Endothelial cell of umbilical vein (primary cell): Measurements from ENCODE around the gene PRSS57. TPM values are rescaled to one million over a fixed set of nuclear protein-coding genes. Genes with fewer than 3 reads are reported as not detected.

Experiments used
- BruUV-seq: library from RNA; stranded (reverse); fragments of 400-500 nt; replicated peaks from 2 replicates; lab custom pipeline; 2021; lab: Mats Ljungman, UMichigan
- CTCF ChIA-PET: fragments of 300-600, 350-600 bp; sonication (Branson Sonifier 250); formaldehyde crosslinking; loops from one replicate; lab custom pipeline; 2021; ENCODE audit warnings: antibody characterized with exemption, inconsistent platforms; lab: Charles Lee
- POLR2A ChIA-PET: fragments of 300-600, 350-600 bp; sonication (Branson Sonifier 250); formaldehyde crosslinking; loops from one replicate; lab custom pipeline; 2021; ENCODE audit warnings: antibody characterized with exemption, inconsistent platforms; lab: Charles Lee
- DNase-seq: peaks from one replicate; pipeline ENCODE4 v3.0.0-alpha.2; 2011; ENCODE audit warnings: low read depth, low spot score
- FAIRE-seq: peaks from 2 replicates; lab custom pipeline; 2011; peaks lifted over from hg19 to GRCh38; lab: Jason Lieb, UNC
- H2AFZ ChIP-seq: 2 replicates; pipeline ENCODE4 v1.6.0; 2012; ENCODE audit warnings: low read depth, low read length, control low read depth, inconsistent platforms
- H3K27ac ChIP-seq: 2 replicates; pipeline ENCODE4 v1.5.1; 2011; ENCODE audit warnings: low read depth, mild to moderate bottlenecking, control low read depth, low read length, moderate library complexity; ENCODE audit not compliant: insufficient read depth
- H3K27me3 ChIP-seq, 2 experiments: 2 replicates each; pipeline versions ENCODE4 v1.6.0 to v1.6.1; 2011; ENCODE audit warnings: low read length in 2 of 2, mixed read lengths in 1 of 2; ENCODE audit not compliant: control insufficient read depth in 2 of 2, insufficient read depth in 2 of 2
- H3K36me3 ChIP-seq, 2 experiments: 2 replicates in 1 of 2; 3 replicates in 1 of 2; pipeline ENCODE4 v1.5.1; 2011; ENCODE audit warnings: low read length in 2 of 2, mild to moderate bottlenecking in 1 of 2, moderate library complexity in 1 of 2; ENCODE audit not compliant: control insufficient read depth in 2 of 2, insufficient read depth in 2 of 2; ENCODE audit errors: extremely low read depth in 1 of 2
- H3K4me1 ChIP-seq: 3 replicates; pipeline ENCODE4 v1.5.1; 2011; ENCODE audit warnings: mild to moderate bottlenecking, low read length; ENCODE audit not compliant: control insufficient read depth, insufficient read depth; ENCODE audit errors: extremely low read depth
- H3K4me2 ChIP-seq: 2 replicates; pipeline ENCODE4 v1.6.1; 2011; ENCODE audit warnings: low read length, control low read depth, mixed read lengths; ENCODE audit not compliant: insufficient read depth
- H3K4me3 ChIP-seq, 3 experiments: fragments of 200-600 bp in 1 of 3; sonication (generic), shearing (Covaris generic) in 1 of 3; replicated peaks in 1 of 3; 2 replicates each; pipeline ENCODE4 v1.5.1; 2011 to 2016; ENCODE audit warnings: control low read depth in 3 of 3, low read length in 3 of 3, mild to moderate bottlenecking in 2 of 3, inconsistent platforms in 1 of 3, low read depth in 1 of 3, moderate library complexity in 1 of 3; ENCODE audit not compliant: insufficient read depth in 1 of 3
- H3K79me2 ChIP-seq: 2 replicates; pipeline ENCODE4 v1.6.0; 2012; ENCODE audit warnings: low read length, inconsistent platforms; ENCODE audit not compliant: control insufficient read depth, insufficient read depth
- H3K9ac ChIP-seq: replicated peaks from 2 replicates; pipeline ENCODE3; 2011; ENCODE audit warnings: low read length, control low read depth; ENCODE audit not compliant: insufficient read depth; ENCODE audit errors: extremely low read depth
- H3K9me1 ChIP-seq: replicated peaks from 3 replicates; pipeline ENCODE4 v1.6.0; 2011; ENCODE audit warnings: mild to moderate bottlenecking, low read length; ENCODE audit not compliant: control insufficient read depth, insufficient read depth; ENCODE audit errors: extremely low read depth
- H3K9me3 ChIP-seq: replicated peaks from 2 replicates; pipeline ENCODE4 v1.5.1; 2012; ENCODE audit warnings: low read length, inconsistent platforms; ENCODE audit not compliant: control insufficient read depth, insufficient read depth
- H4K20me1 ChIP-seq: replicated peaks from 2 replicates; pipeline ENCODE3; 2011; ENCODE audit warnings: mild to moderate bottlenecking, low read length; ENCODE audit not compliant: control insufficient read depth, insufficient read depth; ENCODE audit errors: extremely low read depth
- EZH2 ChIP-seq: IDR thresholded peaks from 2 replicates; pipeline ENCODE4 v1.6.1; 2012; ENCODE audit warnings: borderline replicate concordance, low read depth, mild to moderate bottlenecking, moderate library complexity, low read length, inconsistent platforms; ENCODE audit not compliant: severe bottlenecking
- FOS ChIP-seq: IDR thresholded peaks from 2 replicates; pipeline ENCODE4 v1.6.1; 2011; ENCODE audit warnings: mild to moderate bottlenecking, low read length, moderate library complexity, borderline replicate concordance; ENCODE audit not compliant: insufficient read depth
- GATA2 ChIP-seq: IDR thresholded peaks from 2 replicates; pipeline ENCODE4 v1.7.0; 2011; ENCODE audit warnings: low read depth, mild to moderate bottlenecking, moderate library complexity, mixed read lengths, low read length; ENCODE audit not compliant: insufficient read length, insufficient read depth
- JUN ChIP-seq: IDR thresholded peaks from 2 replicates; pipeline ENCODE4 v1.6.1; 2011; ENCODE audit warnings: borderline replicate concordance, low read depth; ENCODE audit not compliant: insufficient read length, insufficient read depth
- MYC ChIP-seq: IDR thresholded peaks from one replicate; pipeline ENCODE4 v1.6.1; 2011; ENCODE audit warnings: mild to moderate bottlenecking, low read depth, low read length
- POLR2A ChIP-seq: IDR thresholded peaks from 2 replicates; pipeline ENCODE4 v1.6.1; 2012; ENCODE audit warnings: low read depth, mild to moderate bottlenecking, control low read depth, low read length
- POLR2AphosphoS5 ChIP-seq: IDR thresholded peaks from 2 replicates; pipeline ENCODE4 v1.6.1; 2012; ENCODE audit warnings: low read depth, mild to moderate bottlenecking, control low read depth, low read length, moderate library complexity; ENCODE audit not compliant: insufficient read depth
- dilution Hi-C: fragments of 300-500 bp; cut with MboI; formaldehyde crosslinking; loops from one replicate; pipeline ENCODE4 v1.15.0; 2019; ENCODE audit warnings: low sequenced_read_pairs; ENCODE audit not compliant: extremely low pct_ligation_motif_present
- intact Hi-C: fragments of 100-400 bp; cut with micrococcal nuclease; formaldehyde crosslinking; loops from one replicate; pipeline ENCODE4 v1.10.0; 2022
- polyA plus RNA-seq, 4 experiments: library from polyadenylated mRNA; depleted of rRNA in 3 of 4; stranded (reverse) in 3 of 4; unstranded in 1 of 4; fragments of >200 nt; gene quantifications; 2 replicates each; pipeline versions ENCODE4 v1.2.1 to v1.2.3, GENCODE V29; 2011 to 2012; ENCODE audit warnings: missing spikeins in 1 of 4
- total RNA-seq: library from RNA; stranded (reverse); gene quantifications from 2 replicates; pipeline ENCODE4 v1.2.3, GENCODE V29; 2021
- TF ChIP-seq, protein P1 (sequence below): IDR thresholded peaks from 2 replicates; pipeline ENCODE4 v1.6.1; 2011; ENCODE audit not compliant: insufficient read depth, insufficient read length
- TF ChIP-seq, protein P2 (sequence below), 2 donors: IDR thresholded peaks; 1 replicate in 1 of 2; 2 replicates in 1 of 2; pipeline ENCODE4 v1.5.1; 2011; ENCODE audit warnings: low read length in 2 of 2, mild to moderate bottlenecking in 2 of 2, moderate library complexity in 2 of 2, control low read depth in 1 of 2, inconsistent platforms in 1 of 2, low read depth in 1 of 2; ENCODE audit not compliant: insufficient read depth in 1 of 2; ENCODE audit errors: extremely low read depth in 1 of 2

PRSS57 gene
- total and polyA plus RNA-seq, 2 donors (not counting 3 experiments of a cell fraction or from before 2014, with no cell fraction given): not detected

DNA sequence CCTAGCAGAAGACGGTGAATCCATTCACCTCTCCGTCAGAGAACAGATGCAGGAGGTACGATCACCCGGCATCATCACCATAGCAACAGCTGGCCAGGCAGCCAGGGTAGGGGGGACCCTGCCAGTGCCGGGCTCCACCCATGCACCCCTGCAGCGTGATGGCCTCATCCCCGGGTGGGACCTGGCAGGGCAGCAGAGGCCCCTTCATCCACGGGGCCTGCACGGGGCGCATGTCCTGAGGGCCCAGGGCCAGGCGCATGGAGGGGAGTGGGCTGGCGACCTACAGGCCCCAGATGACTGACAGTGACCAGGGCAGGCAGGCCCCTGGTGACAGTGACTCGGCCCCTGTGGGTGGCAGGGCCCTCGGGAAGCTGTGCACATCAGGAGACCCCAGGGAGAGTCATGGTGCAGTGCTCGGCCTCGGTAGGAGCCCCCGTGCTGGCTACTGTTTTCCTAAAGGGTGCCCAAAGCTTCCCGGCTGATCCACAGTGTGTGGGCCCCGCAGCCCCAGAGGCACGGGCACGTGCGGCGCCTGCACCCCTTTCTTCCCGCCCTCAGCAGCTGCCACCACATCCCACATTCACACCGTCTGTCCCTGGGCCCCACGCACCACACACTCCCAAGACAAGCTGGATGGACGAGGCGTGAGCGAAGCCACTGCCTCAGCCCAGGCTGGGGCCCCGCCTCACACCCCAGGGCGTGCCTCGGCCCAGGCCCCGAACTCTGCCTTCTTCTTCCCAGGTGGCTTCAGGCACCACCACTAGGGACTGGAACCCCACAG lies 37.0 kb downstream of the PRSS57 start:
- dilution Hi-C loops (no loop called here), intact Hi-C loops (no loop called here)
- H3K4me3 ChIP-seq: no peak overlapping the region
- H3K9ac ChIP-seq: no peak overlapping the region
- ChIA-PET CTCF (no interaction called here), POLR2A (no interaction called here)
- TF ChIP-seq POLR2A: no peak
- no peak for TF ChIP-seq JUN
- TF ChIP-seq POLR2AphosphoS5: no peak
- TF ChIP-seq, protein P1, sequence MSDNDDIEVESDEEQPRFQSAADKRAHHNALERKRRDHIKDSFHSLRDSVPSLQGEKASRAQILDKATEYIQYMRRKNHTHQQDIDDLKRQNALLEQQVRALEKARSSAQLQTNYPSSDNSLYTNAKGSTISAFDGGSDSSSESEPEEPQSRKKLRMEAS: no peak
- TF ChIP-seq MYC: no peak
- no peak for TF ChIP-seq FOS
- TF ChIP-seq, protein P2, sequence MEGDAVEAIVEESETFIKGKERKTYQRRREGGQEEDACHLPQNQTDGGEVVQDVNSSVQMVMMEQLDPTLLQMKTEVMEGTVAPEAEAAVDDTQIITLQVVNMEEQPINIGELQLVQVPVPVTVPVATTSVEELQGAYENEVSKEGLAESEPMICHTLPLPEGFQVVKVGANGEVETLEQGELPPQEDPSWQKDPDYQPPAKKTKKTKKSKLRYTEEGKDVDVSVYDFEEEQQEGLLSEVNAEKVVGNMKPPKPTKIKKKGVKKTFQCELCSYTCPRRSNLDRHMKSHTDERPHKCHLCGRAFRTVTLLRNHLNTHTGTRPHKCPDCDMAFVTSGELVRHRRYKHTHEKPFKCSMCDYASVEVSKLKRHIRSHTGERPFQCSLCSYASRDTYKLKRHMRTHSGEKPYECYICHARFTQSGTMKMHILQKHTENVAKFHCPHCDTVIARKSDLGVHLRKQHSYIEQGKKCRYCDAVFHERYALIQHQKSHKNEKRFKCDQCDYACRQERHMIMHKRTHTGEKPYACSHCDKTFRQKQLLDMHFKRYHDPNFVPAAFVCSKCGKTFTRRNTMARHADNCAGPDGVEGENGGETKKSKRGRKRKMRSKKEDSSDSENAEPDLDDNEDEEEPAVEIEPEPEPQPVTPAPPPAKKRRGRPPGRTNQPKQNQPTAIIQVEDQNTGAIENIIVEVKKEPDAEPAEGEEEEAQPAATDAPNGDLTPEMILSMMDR (IDR thresholded peaks at IDR 0.05; ENCODE audit: extremely low read depth in 1 of 2, insufficient read depth in 1 of 2, low read depth in 1 of 2, low read length in 2 of 2): no peak
- no peak for TF ChIP-seq GATA2
- TF ChIP-seq EZH2: no peak
- H3K4me2 ChIP-seq: no peak overlapping the region
- DNase-seq (no peak), FAIRE-seq (no peak)
- peaks cover 14% of the 10 kb centered on the region for H3K4me1 ChIP-seq
- no peak overlapping the region for H3K27ac ChIP-seq
- H4K20me1 ChIP-seq: no peaks in the 10 kb centered on the region
- H3K27me3 ChIP-seq: no peaks in the 10 kb centered on the region
- H3K36me3 ChIP-seq: peaks cover 0 to 11% of the 10 kb centered on the region in 2 experiments
- peaks cover 95% of the 10 kb centered on the region for H3K79me2 ChIP-seq
- H3K9me1 ChIP-seq: no peaks in the 10 kb centered on the region
- no peak overlapping the region for H2AFZ ChIP-seq
- no peaks in the 10 kb centered on the region for H3K9me3 ChIP-seq
- no TSS peak for BruUV-seq
